ENCODE measurements around the gene DXO. TPM values are rescaled to one million over a fixed set of nuclear protein-coding genes. Genes with fewer than 3 reads are reported as not detected.
"Not testable (repeated sequence)": the region's sequence is repeated elsewhere in the genome, so short reads cannot be mapped to it uniquely, and the experiment has no call there.

The DXO gene
- 10 to 100 TPM; 14.6 to 19.9 (median 16.4) TPM for total RNA-seq

- peak within 1 kb of the TSS; percentile 80 for H3K4me3 ChIP-seq (ENCODE audit: low read depth, poor library complexity, severe bottlenecking)
- intact Hi-C loops (cut with DNase I; ENCODE audit: low total_unique reads) = no loop called here
- 0 to 1% methylated on average over 46 to 48 of the region's 62 CpGs for WGBS, 2 donors
- TF ChIP-seq POLR2A (IDR thresholded peaks at IDR 0.05) = no peak
- TF ChIP-seq, protein P1, sequence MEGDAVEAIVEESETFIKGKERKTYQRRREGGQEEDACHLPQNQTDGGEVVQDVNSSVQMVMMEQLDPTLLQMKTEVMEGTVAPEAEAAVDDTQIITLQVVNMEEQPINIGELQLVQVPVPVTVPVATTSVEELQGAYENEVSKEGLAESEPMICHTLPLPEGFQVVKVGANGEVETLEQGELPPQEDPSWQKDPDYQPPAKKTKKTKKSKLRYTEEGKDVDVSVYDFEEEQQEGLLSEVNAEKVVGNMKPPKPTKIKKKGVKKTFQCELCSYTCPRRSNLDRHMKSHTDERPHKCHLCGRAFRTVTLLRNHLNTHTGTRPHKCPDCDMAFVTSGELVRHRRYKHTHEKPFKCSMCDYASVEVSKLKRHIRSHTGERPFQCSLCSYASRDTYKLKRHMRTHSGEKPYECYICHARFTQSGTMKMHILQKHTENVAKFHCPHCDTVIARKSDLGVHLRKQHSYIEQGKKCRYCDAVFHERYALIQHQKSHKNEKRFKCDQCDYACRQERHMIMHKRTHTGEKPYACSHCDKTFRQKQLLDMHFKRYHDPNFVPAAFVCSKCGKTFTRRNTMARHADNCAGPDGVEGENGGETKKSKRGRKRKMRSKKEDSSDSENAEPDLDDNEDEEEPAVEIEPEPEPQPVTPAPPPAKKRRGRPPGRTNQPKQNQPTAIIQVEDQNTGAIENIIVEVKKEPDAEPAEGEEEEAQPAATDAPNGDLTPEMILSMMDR (IDR thresholded peaks at IDR 0.05) = no peak
- DNase-seq (ENCODE audit: low spot score in 2 of 2) = peak; percentile 96 to 99
Observed at GRCh38 chr6:31971993-31972708, at the start of gene DXO. DXO (minus strand) TSS chr6:31972138; CDS start chr6:31971675, 463 bp downstream.

GRCh38 chr6:32014547-32014946 is 42.6 kb upstream of the DXO start, which contains the start of gene C4B:
C4B (plus strand) TSS chr6:32014795; CDS start chr6:32014846, 51 bp downstream.
- DNase-seq (ENCODE audit: low spot score in 2 of 2); intact Hi-C loops (cut with DNase I; ENCODE audit: low total_unique reads); H3K4me3 ChIP-seq (ENCODE audit: low read depth, poor library complexity, severe bottlenecking): not testable (repeated sequence)
- no CpG with 5 or more reads among the region's 6 CpGs for WGBS, 2 donors

DNA sequence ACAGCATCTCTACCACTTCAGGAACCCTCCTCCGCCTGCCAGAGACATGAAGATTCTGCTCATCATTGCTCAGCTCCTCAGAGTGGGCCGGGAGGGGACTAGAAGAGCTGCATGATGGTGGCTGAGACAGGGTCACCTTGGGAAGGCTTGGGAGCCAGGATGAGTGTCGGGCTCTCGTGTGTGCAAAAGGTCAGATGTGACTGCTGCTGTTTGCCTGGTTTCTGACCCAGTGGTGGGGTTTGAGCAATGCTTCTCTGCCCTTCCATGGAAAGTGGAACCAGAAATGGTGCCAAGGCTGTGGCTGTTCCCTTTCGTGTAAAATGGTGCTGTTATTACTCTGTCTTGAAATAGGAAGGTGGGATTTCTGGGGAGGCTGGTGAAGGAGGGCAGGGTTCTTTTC is 41.8 kb upstream of the DXO start:
- H3K4me3 ChIP-seq (ENCODE audit: low read depth, poor library complexity, severe bottlenecking); DNase-seq (ENCODE audit: low spot score in 2 of 2); intact Hi-C loops (cut with DNase I; ENCODE audit: low total_unique reads): not testable (repeated sequence)
- no CpG with 5 or more reads among the region's 5 CpGs for WGBS, 2 donors

DNA sequence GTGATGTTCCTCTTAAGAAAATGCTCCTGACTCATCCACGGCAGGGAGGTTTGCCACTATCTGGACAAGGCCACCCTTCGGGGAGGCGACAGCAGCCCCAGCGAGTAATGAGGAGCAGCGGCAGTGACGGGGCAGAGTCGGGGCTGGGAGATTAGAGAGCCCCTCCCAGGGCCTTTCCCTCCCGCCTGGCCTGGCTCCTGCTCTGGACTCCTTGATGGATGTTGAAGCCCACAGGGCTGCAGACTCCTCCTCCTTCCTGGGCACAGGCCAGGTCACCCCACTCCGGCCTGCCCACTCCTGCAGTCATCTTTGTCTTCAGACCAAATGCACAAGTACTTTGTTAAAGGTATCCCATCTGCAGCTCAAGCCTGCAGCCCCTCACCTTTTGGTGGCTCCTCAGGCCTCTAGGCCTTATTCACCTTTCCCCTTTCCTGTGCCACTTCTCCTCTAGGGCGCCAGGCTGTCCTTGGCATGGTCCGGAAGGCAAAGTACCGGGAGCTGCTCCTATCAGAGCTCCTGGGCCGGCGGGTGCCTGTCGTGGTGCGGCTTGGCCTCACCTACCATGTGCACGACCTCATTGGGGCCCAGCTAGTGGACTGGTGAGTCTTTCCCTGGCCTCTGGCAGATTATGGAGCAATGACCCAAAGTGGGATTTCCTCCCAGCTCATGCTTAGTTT is 41.1 kb upstream of the DXO start:
- H3K4me3 ChIP-seq (ENCODE audit: low read depth, poor library complexity, severe bottlenecking); intact Hi-C loops (cut with DNase I; ENCODE audit: low total_unique reads): not testable (repeated sequence)
- peak in 1 of 2 donors; percentile 65 for DNase-seq (ENCODE audit: low spot score in 2 of 2)
- WGBS, 2 donors = 74 to 88% methylated on average over 17 of the region's 17 CpGs

GRCh38 chr6:32010856-32011530 is 39.1 kb upstream of the DXO start:
- peak in 1 of 2 donors; percentile 48 for DNase-seq (ENCODE audit: low spot score in 2 of 2)
- H3K4me3 ChIP-seq (ENCODE audit: low read depth, poor library complexity, severe bottlenecking); intact Hi-C loops (cut with DNase I; ENCODE audit: low total_unique reads): not testable (repeated sequence)
- WGBS, 2 donors = 80 to 86% methylated on average over 17 to 24 of the region's 27 CpGs

- H3K4me3 ChIP-seq (ENCODE audit: low read depth, poor library complexity, severe bottlenecking); intact Hi-C loops (cut with DNase I; ENCODE audit: low total_unique reads): not testable (repeated sequence)
- DNase-seq (ENCODE audit: low spot score in 2 of 2) = peak in 1 of 2 donors; percentile 8
- WGBS, 2 donors = 60 to 90% methylated on average over 4 to 8 of the region's 12 CpGs
Observed at GRCh38 chr6:32009537-32009936, 37.6 kb upstream of the DXO start.

DNA sequence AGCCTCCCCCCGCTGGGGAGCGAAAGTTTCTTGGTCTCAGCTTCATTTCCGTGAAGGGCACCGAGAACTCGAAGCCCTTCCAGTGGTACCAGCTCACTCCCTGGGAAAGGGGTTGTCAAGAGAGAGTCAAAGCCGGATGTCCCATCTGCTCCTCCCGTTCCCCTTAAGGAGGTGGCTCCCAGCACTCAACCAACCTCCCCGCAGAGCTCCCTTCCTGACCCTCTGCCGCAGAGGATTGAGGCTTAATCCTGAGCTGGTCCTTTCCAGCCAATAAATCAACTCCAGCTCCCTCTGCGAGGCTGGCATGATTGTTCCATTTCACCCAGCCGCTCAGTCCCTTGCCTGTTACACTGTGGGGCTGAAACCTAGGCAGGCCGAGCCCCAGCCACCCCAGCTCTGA is 36.7 kb upstream of the DXO start:
- DNase-seq (ENCODE audit: low spot score in 2 of 2); H3K4me3 ChIP-seq (ENCODE audit: low read depth, poor library complexity, severe bottlenecking); intact Hi-C loops (cut with DNase I; ENCODE audit: low total_unique reads): not testable (repeated sequence)
- 65 to 72% methylated on average over 7 to 9 of the region's 12 CpGs for whole genome bisulfite sequencing, 2 donors

DNA sequence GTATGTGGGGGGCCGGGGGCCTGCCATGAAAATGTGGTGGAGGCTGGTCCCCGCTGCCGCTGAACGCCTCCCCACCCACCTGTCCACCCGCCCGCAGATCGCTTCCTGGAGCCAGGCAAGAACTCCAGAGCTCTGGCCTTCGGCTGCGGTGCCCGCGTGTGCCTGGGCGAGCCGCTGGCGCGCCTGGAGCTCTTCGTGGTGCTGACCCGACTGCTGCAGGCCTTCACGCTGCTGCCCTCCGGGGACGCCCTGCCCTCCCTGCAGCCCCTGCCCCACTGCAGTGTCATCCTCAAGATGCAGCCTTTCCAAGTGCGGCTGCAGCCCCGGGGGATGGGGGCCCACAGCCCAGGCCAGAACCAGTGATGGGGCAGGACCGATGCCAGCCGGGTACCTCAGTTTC is 36.1 kb upstream of the DXO start:
- no CpG with 5 or more reads among the region's 24 CpGs for WGBS, 2 donors

DNA sequence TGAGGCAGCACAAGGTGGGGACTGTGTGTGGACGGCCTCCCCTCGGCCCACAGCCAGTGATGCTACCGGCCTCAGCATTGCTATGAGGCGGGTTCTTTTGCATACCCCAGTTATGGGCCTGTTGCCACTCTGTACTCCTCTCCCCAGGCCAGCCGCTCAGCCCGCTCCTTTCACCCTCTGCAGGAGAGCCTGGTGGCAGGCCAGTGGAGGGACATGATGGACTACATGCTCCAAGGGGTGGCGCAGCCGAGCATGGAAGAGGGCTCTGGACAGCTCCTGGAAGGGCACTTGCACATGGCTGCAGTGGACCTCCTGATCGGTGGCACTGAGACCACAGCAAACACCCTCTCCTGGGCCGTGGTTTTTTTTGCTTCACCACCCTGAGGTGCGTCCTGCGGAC is 35.1 kb upstream of the DXO start:
- WGBS, 2 donors = 72 to 78% methylated on average over 5 to 12 of the region's 12 CpGs
- DNase-seq (ENCODE audit: low spot score in 2 of 2) = peak in 1 of 2 donors; percentile 15

More for the DNA sequence above, 36.1 kb upstream of the DXO start:
- intact Hi-C loops (cut with DNase I; ENCODE audit: low total_unique reads); DNase-seq (ENCODE audit: low spot score in 2 of 2); H3K4me3 ChIP-seq (ENCODE audit: low read depth, poor library complexity, severe bottlenecking): not testable (repeated sequence)

GRCh38 chr6:32005991-32006529 is 34.1 kb upstream of the DXO start:
- intact Hi-C loops (cut with DNase I; ENCODE audit: low total_unique reads) = not testable (repeated sequence)
- 84 to 85% methylated on average over 8 of the region's 8 CpGs for WGBS, 2 donors

More for the DNA sequence above, 35.1 kb upstream of the DXO start:
- H3K4me3 ChIP-seq (ENCODE audit: low read depth, poor library complexity, severe bottlenecking); intact Hi-C loops (cut with DNase I; ENCODE audit: low total_unique reads): not testable (repeated sequence)

DNA sequence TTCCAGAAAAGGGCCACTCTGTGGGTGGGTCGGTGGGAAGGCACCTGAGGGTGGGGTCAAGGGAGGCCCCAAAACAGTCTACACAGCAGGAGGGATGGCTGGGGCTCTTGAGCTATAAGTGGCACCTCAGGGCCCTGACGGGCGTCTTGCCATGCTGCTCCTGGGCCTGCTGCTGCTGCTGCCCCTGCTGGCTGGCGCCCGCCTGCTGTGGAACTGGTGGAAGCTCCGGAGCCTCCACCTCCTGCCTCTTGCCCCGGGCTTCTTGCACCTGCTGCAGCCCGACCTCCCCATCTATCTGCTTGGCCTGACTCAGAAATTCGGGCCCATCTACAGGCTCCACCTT is 33.6 kb upstream of the DXO start:
- DNase-seq (ENCODE audit: low spot score in 2 of 2); intact Hi-C loops (cut with DNase I; ENCODE audit: low total_unique reads): not testable (repeated sequence)
- WGBS, 2 donors = 67 to 71% methylated on average over 8 to 9 of the region's 9 CpGs

More at GRCh38 chr6:32005991-32006529, 34.1 kb upstream of the DXO start:
- not testable (repeated sequence) for H3K4me3 ChIP-seq (ENCODE audit: low read depth, poor library complexity, severe bottlenecking)
- peak in 1 of 2 donors; percentile 7 for DNase-seq (ENCODE audit: low spot score in 2 of 2)

DNA sequence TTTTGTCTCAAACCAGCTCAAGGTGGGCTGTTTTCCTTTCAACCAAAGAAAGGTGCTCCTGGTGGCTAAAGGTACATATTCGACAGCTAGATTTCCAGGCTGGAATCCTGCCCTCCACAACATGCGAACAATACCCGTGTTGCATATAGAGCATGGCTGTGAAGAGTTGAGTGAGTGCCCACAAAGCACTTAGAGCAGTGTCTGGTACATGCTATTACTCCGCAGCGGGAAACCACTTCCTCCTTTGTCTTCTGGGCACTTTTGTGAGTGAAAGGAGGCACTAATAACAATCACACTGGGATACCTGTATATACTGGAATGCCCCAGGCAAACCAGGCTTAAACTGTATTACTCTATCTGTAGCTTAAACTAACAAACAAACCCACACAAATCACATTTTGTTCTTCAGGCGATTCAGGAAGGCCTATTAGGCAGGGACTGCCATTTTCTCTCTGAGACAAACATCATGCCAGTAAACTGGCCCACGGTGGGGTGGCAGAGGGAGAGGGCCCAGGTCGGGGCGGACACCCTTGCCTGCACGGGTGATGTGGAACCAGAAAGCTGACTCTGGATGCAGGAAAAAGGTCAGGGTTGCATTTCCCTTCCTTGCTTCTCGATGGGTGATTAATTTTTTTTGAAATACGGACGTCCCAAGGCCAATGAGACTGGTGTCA is 33.1 kb upstream of the DXO start:
- DNase-seq (ENCODE audit: low spot score in 2 of 2) = peak in 1 of 2 donors; percentile 37
- 55 to 70% methylated on average over 9 of the region's 13 CpGs for WGBS, 2 donors
- intact Hi-C loops (cut with DNase I; ENCODE audit: low total_unique reads); H3K4me3 ChIP-seq (ENCODE audit: low read depth, poor library complexity, severe bottlenecking): not testable (repeated sequence)

More for the DNA sequence above, 33.6 kb upstream of the DXO start:
- not testable (repeated sequence) for H3K4me3 ChIP-seq (ENCODE audit: low read depth, poor library complexity, severe bottlenecking)

DNA sequence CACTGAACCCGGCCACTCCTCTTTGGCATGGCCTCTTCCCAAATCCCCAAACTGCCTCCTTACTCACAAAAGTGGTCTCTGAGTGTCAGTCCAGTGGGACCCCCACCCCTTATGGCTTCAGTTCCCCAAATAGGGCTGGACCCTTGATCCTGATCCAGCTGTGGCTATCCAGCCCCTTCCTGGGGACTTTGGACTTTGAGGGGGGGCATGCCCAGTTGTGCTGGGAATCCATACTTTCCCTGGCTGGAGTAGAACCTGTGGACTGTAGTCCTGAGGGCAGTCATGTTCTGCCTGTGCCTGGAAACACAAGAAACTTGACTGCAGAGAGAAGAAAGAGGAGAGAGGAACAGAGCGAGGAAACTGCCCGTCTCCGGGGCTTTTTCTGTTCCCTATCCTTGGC is 32.5 kb upstream of the DXO start:
- H3K4me3 ChIP-seq (ENCODE audit: low read depth, poor library complexity, severe bottlenecking); intact Hi-C loops (cut with DNase I; ENCODE audit: low total_unique reads): not testable (repeated sequence)
- peak in 1 of 2 donors; percentile 23 for DNase-seq (ENCODE audit: low spot score in 2 of 2)
- 70 to 74% methylated on average over 3 to 4 of the region's 4 CpGs for WGBS, 2 donors

Measured in lower leg skin (tissue), 4 donors.